ENCODE results near the gene PITPNC1.

GRCh38 chr17:67488768-67489167, 111.7 kb downstream of the PITPNC1 start:
- TF ChIP-seq CTCF (IDR thresholded peaks at IDR 0.05) (no peak), POLR2A (IDR thresholded peaks at IDR 0.05) (no peak)

Measured in esophagus squamous epithelium (tissue), 4 donors.